Ovary (tissue), 9 donors: Measurements from ENCODE around the gene KATNIP. TPM values are rescaled to one million over a fixed set of nuclear protein-coding genes. Genes with fewer than 3 reads are reported as not detected.

Experiments used
- DNase-seq, 5 donors: peaks; one replicate each; pipeline ENCODE4 v3.0.0-alpha.2; 2019 to 2020
- H3K27ac ChIP-seq, 2 donors: fragments of 200-600 bp; one replicate each; pipeline versions ENCODE4 v1.5.1 to v1.8.0; 2019 to 2022
- H3K27me3 ChIP-seq: fragments of 200-600 bp; one replicate; pipeline ENCODE4 v1.8.0; 2022
- H3K36me3 ChIP-seq: fragments of 200-600 bp; sonication (generic); one replicate; pipeline ENCODE4 v1.5.1; 2019
- H3K4me1 ChIP-seq: one replicate; pipeline ENCODE4 v1.8.1; 2013; ENCODE audit warnings: mild to moderate bottlenecking, moderate library complexity; ENCODE audit not compliant: insufficient read depth
- H3K4me3 ChIP-seq: fragments of 200-600 bp; sonication (generic); one replicate; pipeline ENCODE4 v1.5.1; 2017
- H3K9me3 ChIP-seq, 2 donors: fragments of 200-600 bp in 1 of 2; sonication (generic) in 1 of 2; one replicate each; pipeline versions ENCODE4 v1.5.1 to v1.8.1; 2013 to 2019; ENCODE audit warnings: mild to moderate bottlenecking in 1 of 2, moderate library complexity in 1 of 2
- CTCF ChIP-seq, 3 donors: fragments of 450-650 bp in 2 of 3; fragments of 200-600 bp in 1 of 3; IDR thresholded peaks; one replicate each; pipeline versions ENCODE4 v1.5.1 to v1.8.0; 2016 to 2022; ENCODE audit warnings: antibody characterized with exemption in 3 of 3, mild to moderate bottlenecking in 1 of 3
- EP300 ChIP-seq: sonication (generic); formaldehyde crosslinking; IDR thresholded peaks from one replicate; pipeline ENCODE4 v1.6.1; 2017; ENCODE audit warnings: antibody characterized with exemption
- POLR2A ChIP-seq: fragments of 450-650 bp; IDR thresholded peaks from one replicate; pipeline ENCODE4 v1.6.1; 2017; ENCODE audit warnings: antibody characterized with exemption, mild to moderate bottlenecking, moderate library complexity
- WGBS, 3 donors: extraction: QIAGEN DNeasy Blood & Tissue Kit in 1 of 3; methylation state at CpG; one replicate each; pipeline versions ENCODE4 v1.1.5 to v1.1.7; 2013 to 2017; 5-methylcytosine and 5-hydroxymethylcytosine counted together
- intact Hi-C, 4 donors: fragments of 100-400 bp; cut with DNase I; formaldehyde crosslinking; loops; one replicate each; pipeline versions ENCODE4 v1.11.0 to v1.15.1; 2022 to 2023
- polyA plus RNA-seq, 2 donors: library from polyadenylated mRNA; stranded (reverse); fragments of 200-250 nt in 1 of 2; fragments of 350-450 nt in 1 of 2; fragmentation: Illumina TruSeq in 1 of 2; extraction: RNeasy Lipid Tissue Mini Kit (QIAGEN cat#74804) in 1 of 2; gene quantifications; one replicate each; pipeline ENCODE4 v1.2.3, GENCODE V29; 2013 to 2014
- total RNA-seq, 7 donors: library from RNA; depleted of rRNA in 2 of 7; stranded (reverse); fragments of >200 nt in 2 of 7; fragmentation: NEBNext Ultra II Directional in 3 of 7; extraction: Animal tissue kit (Norgen Biotek cat#: 25700) in 3 of 7; gene quantifications; one replicate each; pipeline versions ENCODE4 v1.1.0 to v1.2.4, GENCODE V29; 2016 to 2023
- donor health status: DM: no; HTN: no; CAD: no; lungs with moderate emphysema.
- donor health status: DM: no; HTN: no; CAD: no.
- donor health status: Bipolar disorder and iron deficiency.
- donor health status: DM: yes; HTN: yes; CAD: no.
- donor health status: DM: no; HTN: no; CAD: no.
- donor health status: DM: yes; HTN: yes; CAD: no.

The KATNIP gene
- total and polyA plus RNA-seq, 9 donors: 8.4 to 32.9 (median 19.3) TPM

GRCh38 chr16:27520982-27521673 is 28.8 kb upstream of the KATNIP start:
- no peak for DNase-seq
- peaks cover 0 to 5% of the 10 kb centered on the region in 2 donors for H3K9me3 ChIP-seq
- 82 to 86% (median 82%) methylated on average over 16 of the region's 16 CpGs for WGBS, 3 donors
- intact Hi-C loops: no loop called here
- H3K4me3 ChIP-seq: no peak overlapping the region
- H3K27me3 ChIP-seq: no peaks in the 10 kb centered on the region
- H3K27ac ChIP-seq: no peak overlapping the region
- no peaks in the 10 kb centered on the region for H3K36me3 ChIP-seq
- no peaks in the 10 kb centered on the region for H3K4me1 ChIP-seq
- no peak for TF ChIP-seq POLR2A
- no peak for TF ChIP-seq EP300
- no peak for TF ChIP-seq CTCF (IDR thresholded peaks at IDR 0.05)

- H3K9me3 ChIP-seq: peaks cover 0 to 5% of the 10 kb centered on the region in 2 donors
- 61 to 83% (median 80%) methylated on average over 6 of the region's 6 CpGs for WGBS, 3 donors
- no peaks in the 10 kb centered on the region for H3K4me1 ChIP-seq
- no peaks in the 10 kb centered on the region for H3K36me3 ChIP-seq
- intact Hi-C loops: no loop called here
- no peak for TF ChIP-seq POLR2A
- TF ChIP-seq EP300: no peak
- TF ChIP-seq CTCF (IDR thresholded peaks at IDR 0.05): no peak
- no peaks in the 10 kb centered on the region for H3K27me3 ChIP-seq
- H3K27ac ChIP-seq: no peak overlapping the region
- no peak for DNase-seq
- no peak overlapping the region for H3K4me3 ChIP-seq
Observed at GRCh38 chr16:27522173-27522707, 27.7 kb upstream of the KATNIP start.

GRCh38 chr16:27526180-27526579 is 23.8 kb upstream of the KATNIP start:
- 71 to 81% (median 77%) methylated on average over 6 of the region's 6 CpGs for WGBS, 3 donors
- no peaks in the 10 kb centered on the region for H3K27me3 ChIP-seq
- no peak for DNase-seq
- H3K9me3 ChIP-seq: peaks cover 0 to 5% of the 10 kb centered on the region in 2 donors
- no peak for TF ChIP-seq EP300
- no peak for TF ChIP-seq CTCF (IDR thresholded peaks at IDR 0.05)
- no peak for TF ChIP-seq POLR2A
- no peaks in the 10 kb centered on the region for H3K4me1 ChIP-seq
- no peak overlapping the region for H3K4me3 ChIP-seq
- no peak overlapping the region for H3K27ac ChIP-seq
- H3K36me3 ChIP-seq: no peaks in the 10 kb centered on the region
- intact Hi-C loops: no loop called here

GRCh38 chr16:27528294-27528693 is 21.6 kb upstream of the KATNIP start:
- Histone ChIP-seq H3K27me3 (no peaks in the 10 kb centered on the region), H3K4me1 (no peaks in the 10 kb centered on the region), H3K4me3 (no peak overlapping the region), H3K36me3 (no peaks in the 10 kb centered on the region), H3K27ac (no peak overlapping the region), H3K9me3 (peaks cover 0 to 5% of the 10 kb centered on the region in 2 donors)
- TF ChIP-seq EP300 (no peak), POLR2A (no peak), CTCF (IDR thresholded peaks at IDR 0.05) (no peak)
- no peak for DNase-seq
- intact Hi-C loops: no loop called here
- 94 to 98% (median 97%) methylated on average over 4 of the region's 4 CpGs for WGBS, 3 donors
